GM19099 (cell line): Measurements from ENCODE around the gene RNFT2.

Experiments
- POLR2A ChIP-seq: IDR thresholded peaks from 3 replicates; pipeline ENCODE4 v1.6.1; 2011; ENCODE audit warnings: low read depth; ENCODE audit not compliant: insufficient read length; ENCODE audit errors: extremely low read depth

RNFT2 gene

GRCh38 chr12:116794725-116795124 is 56.6 kb downstream of the RNFT2 start:
- TF ChIP-seq POLR2A, result no peak

- TF ChIP-seq POLR2A, result no peak
These were observed 59.8 kb downstream of the RNFT2 start for GRCh38 chr12:116797885-116798284.

- TF ChIP-seq POLR2A, result no peak
These were observed 60.6 kb downstream of the RNFT2 start for GRCh38 chr12:116798719-116799118.

- TF ChIP-seq POLR2A, result no peak
These were observed 61.8 kb downstream of the RNFT2 start for GRCh38 chr12:116799955-116800354.

GRCh38 chr12:116800918-116801317 is 62.8 kb downstream of the RNFT2 start:
- TF ChIP-seq POLR2A, result no peak

- TF ChIP-seq POLR2A, result no peak
These were observed 63.9 kb downstream of the RNFT2 start for GRCh38 chr12:116802018-116802417.

GRCh38 chr12:116803013-116803736 is 65.1 kb downstream of the RNFT2 start:
- no peak for TF ChIP-seq POLR2A

- no peak for TF ChIP-seq POLR2A
These were observed 65.9 kb downstream of the RNFT2 start for GRCh38 chr12:116804051-116804450.

- TF ChIP-seq POLR2A, result no peak
These were observed 68.8 kb downstream of the RNFT2 start for GRCh38 chr12:116806845-116807440.

- no peak for TF ChIP-seq POLR2A
These were observed 69.4 kb downstream of the RNFT2 start for GRCh38 chr12:116807546-116807945.

GRCh38 chr12:116808113-116809105 is 70.3 kb downstream of the RNFT2 start:
- no peak for TF ChIP-seq POLR2A

GRCh38 chr12:116812238-116812637 is 74.1 kb downstream of the RNFT2 start:
- no peak for TF ChIP-seq POLR2A

- no peak for TF ChIP-seq POLR2A
These were observed 75.3 kb downstream of the RNFT2 start for GRCh38 chr12:116813271-116814041.

GRCh38 chr12:116818341-116818856 is 80.3 kb downstream of the RNFT2 start:
- no peak for TF ChIP-seq POLR2A
